ENCODE results near the gene TAMALIN.

The TAMALIN gene

GRCh38 chr12:52006726-52007157 lies at the start of gene TAMALIN:
Gene TAMALIN, plus strand, starts transcription at chr12:52006946. Its CDS starts 74 bp downstream, at chr12:52007020.
- no peak for TF ChIP-seq CTCF (IDR thresholded peaks at IDR 0.05)

GRCh38 chr12:51958542-51958941 lies 48.2 kb upstream of the TAMALIN start:
- TF ChIP-seq CTCF (IDR thresholded peaks at IDR 0.05), result no peak

- no peak for TF ChIP-seq CTCF (IDR thresholded peaks at IDR 0.05)
Measured at GRCh38 chr12:51959211-51959610, 47.5 kb upstream of the TAMALIN start.

- TF ChIP-seq CTCF (IDR thresholded peaks at IDR 0.05), result no peak
Measured at GRCh38 chr12:51959921-51960320, 46.8 kb upstream of the TAMALIN start.

- TF ChIP-seq CTCF (IDR thresholded peaks at IDR 0.05), result no peak
Measured at GRCh38 chr12:51960488-51960887, 46.3 kb upstream of the TAMALIN start.

- TF ChIP-seq CTCF (IDR thresholded peaks at IDR 0.05), result no peak
Measured at GRCh38 chr12:51960890-51961289, 45.9 kb upstream of the TAMALIN start.

GRCh38 chr12:51961834-51962233 lies 44.9 kb upstream of the TAMALIN start:
- TF ChIP-seq CTCF (IDR thresholded peaks at IDR 0.05), result no peak

- TF ChIP-seq CTCF (IDR thresholded peaks at IDR 0.05), result no peak
Measured at GRCh38 chr12:51962737-51963136, 44.0 kb upstream of the TAMALIN start.
